Lung (tissue), 12 donors: ENCODE data around the gene ZBTB42. TPM values are rescaled to one million over a fixed set of nuclear protein-coding genes. Genes with fewer than 3 reads are reported as not detected.

Source experiments
- ATAC-seq: fragments of 200-7000 bp; cut with Tn5 transposase; one replicate; pipeline ENCODE4 v1.9.1; 2020; ENCODE audit warnings: moderate number of reproducible peaks; ENCODE audit not compliant: insufficient read depth, low FRiP score
- DNase-seq, 3 donors: peaks; one replicate each; pipeline ENCODE4 v3.0.0-alpha.2; 2013 to 2017
- H3K27ac ChIP-seq, 2 donors: one replicate each; pipeline ENCODE4 v1.5.1; 2013; ENCODE audit warnings: mild to moderate bottlenecking in 2 of 2, moderate library complexity in 2 of 2, control low read depth in 1 of 2, inconsistent platforms in 1 of 2, low read depth in 1 of 2, low read length in 1 of 2
- H3K27me3 ChIP-seq, 3 donors: one replicate each; pipeline ENCODE4 v1.5.1; 2013; ENCODE audit warnings: low read length in 2 of 3; ENCODE audit not compliant: control insufficient read depth in 3 of 3, insufficient read depth in 3 of 3
- H3K36me3 ChIP-seq, 4 donors: one replicate each; pipeline ENCODE4 v1.5.1; 2013; ENCODE audit warnings: low read length in 4 of 4, mild to moderate bottlenecking in 1 of 4, moderate library complexity in 1 of 4; ENCODE audit not compliant: control insufficient read depth in 4 of 4, insufficient read depth in 4 of 4
- H3K4me1 ChIP-seq, 5 donors: one replicate each; pipeline ENCODE4 v1.5.1; 2013; ENCODE audit warnings: low read length in 5 of 5, mild to moderate bottlenecking in 2 of 5, moderate library complexity in 1 of 5; ENCODE audit not compliant: control insufficient read depth in 5 of 5, insufficient read depth in 5 of 5
- H3K4me3 ChIP-seq: one replicate; pipeline ENCODE4 v1.5.1; 2013; ENCODE audit warnings: mild to moderate bottlenecking, control low read depth, moderate library complexity
- H3K9ac ChIP-seq, 2 donors: one replicate each; pipeline ENCODE4 v1.5.1; 2013; ENCODE audit warnings: low read length in 2 of 2, control low read depth in 1 of 2; ENCODE audit not compliant: insufficient read depth in 1 of 2
- H3K9me3 ChIP-seq, 4 donors: one replicate each; pipeline ENCODE4 v1.5.1; 2013; ENCODE audit warnings: low read length in 3 of 4, mild to moderate bottlenecking in 1 of 4, moderate library complexity in 1 of 4; ENCODE audit not compliant: control insufficient read depth in 4 of 4, insufficient read depth in 3 of 4
- WGBS, 2 donors: extraction: QIAGEN DNeasy Blood & Tissue Kit; methylation state at CpG; one replicate each; pipeline ENCODE4 v1.1.7; 2013; 5-methylcytosine and 5-hydroxymethylcytosine counted together
- polyA plus RNA-seq, 2 donors: library from polyadenylated mRNA; stranded (reverse); fragments of 200-250 nt; gene quantifications; one replicate each; pipeline ENCODE4 v1.2.1, GENCODE V29; 2013
- total RNA-seq, 2 donors: library from RNA; depleted of rRNA in 1 of 2; stranded (reverse); fragments of >200 nt in 1 of 2; gene quantifications; one replicate each; pipeline ENCODE4 v1.2.1, GENCODE V29; 2014 to 2021
- TF ChIP-seq, protein P1 (sequence below): IDR thresholded peaks from 2 replicates; pipeline ENCODE4 v1.5.1; 2012; ENCODE audit warnings: mild to moderate bottlenecking; ENCODE audit errors: control extremely low read depth, extremely low read depth
- donor health status: control.
- donor health status: control.
- donor health status: Bipolar disorder and iron deficiency.
- donor health status: healthy.
- donor health status: DM: yes; HTN: yes; CAD: no.

ZBTB42 gene
- total and polyA plus RNA-seq, 4 donors = 10.2 to 18.6 (median 11.7) TPM

DNA sequence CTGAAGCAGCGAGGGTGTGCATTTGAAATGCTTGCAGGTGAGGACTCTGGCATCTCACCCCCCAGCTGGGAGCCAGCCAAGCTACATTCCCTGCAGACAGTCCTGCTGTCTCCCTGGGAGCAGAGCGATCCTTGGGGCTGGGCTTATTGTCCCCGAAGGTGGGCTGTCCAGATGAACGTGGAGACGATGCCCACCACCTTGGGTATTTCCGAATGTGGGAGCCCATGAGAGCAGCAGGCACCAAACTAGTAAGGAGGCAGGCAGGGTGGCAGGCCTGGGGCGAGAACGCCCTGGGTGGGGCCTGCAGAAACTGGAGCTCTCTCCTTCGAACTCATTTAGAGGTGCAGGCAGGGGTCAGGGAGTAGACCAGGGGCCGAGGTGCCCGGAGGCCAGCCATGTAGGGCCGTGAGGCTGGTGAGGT is 18.5 kb downstream of the ZBTB42 start:
- no peak overlapping the region for H3K27ac ChIP-seq
- peaks cover 0 to 4% (median 0%) of the 10 kb centered on the region in 4 donors for H3K9me3 ChIP-seq
- H3K4me3 ChIP-seq = no peak overlapping the region
- ATAC-seq (no peak), DNase-seq (no peak)
- TF ChIP-seq, protein P1, sequence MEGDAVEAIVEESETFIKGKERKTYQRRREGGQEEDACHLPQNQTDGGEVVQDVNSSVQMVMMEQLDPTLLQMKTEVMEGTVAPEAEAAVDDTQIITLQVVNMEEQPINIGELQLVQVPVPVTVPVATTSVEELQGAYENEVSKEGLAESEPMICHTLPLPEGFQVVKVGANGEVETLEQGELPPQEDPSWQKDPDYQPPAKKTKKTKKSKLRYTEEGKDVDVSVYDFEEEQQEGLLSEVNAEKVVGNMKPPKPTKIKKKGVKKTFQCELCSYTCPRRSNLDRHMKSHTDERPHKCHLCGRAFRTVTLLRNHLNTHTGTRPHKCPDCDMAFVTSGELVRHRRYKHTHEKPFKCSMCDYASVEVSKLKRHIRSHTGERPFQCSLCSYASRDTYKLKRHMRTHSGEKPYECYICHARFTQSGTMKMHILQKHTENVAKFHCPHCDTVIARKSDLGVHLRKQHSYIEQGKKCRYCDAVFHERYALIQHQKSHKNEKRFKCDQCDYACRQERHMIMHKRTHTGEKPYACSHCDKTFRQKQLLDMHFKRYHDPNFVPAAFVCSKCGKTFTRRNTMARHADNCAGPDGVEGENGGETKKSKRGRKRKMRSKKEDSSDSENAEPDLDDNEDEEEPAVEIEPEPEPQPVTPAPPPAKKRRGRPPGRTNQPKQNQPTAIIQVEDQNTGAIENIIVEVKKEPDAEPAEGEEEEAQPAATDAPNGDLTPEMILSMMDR = no peak
- WGBS, 2 donors = 89 to 93% methylated on average over 12 of the region's 12 CpGs
- no peaks in the 10 kb centered on the region for H3K27me3 ChIP-seq
- no peak overlapping the region for H3K9ac ChIP-seq
- H3K36me3 ChIP-seq = peaks cover 0 to 7% (median 3%) of the 10 kb centered on the region in 4 donors
- H3K4me1 ChIP-seq = peaks cover 0 to 11% (median 0%) of the 10 kb centered on the region in 5 donors

DNA sequence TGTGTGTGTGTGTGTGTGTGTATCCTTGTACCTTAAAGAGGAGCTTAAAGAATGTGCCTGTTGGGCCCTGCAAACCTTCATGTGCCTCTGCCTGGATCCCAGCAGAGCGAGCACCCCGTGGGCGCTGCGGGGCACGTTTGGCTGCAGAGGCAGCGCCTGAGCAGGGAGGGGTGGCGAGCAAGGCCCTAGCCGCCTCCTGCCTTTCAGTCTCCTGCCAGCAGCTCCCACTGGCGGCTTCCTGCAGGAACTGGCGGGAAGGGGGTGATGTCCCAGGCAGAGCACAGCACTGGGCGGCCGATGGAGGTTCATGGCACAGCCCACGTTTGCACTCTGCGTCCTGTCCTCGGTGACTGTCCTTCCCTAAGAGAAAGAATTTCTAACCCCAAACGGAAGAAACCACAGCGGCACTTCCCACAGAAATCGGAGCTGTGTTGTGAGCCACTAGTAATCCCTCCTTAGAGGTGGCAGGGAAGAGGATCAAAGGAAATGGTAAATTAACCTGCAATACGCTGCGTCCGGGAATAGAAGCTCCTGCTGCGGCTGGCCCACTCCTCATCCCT is 19.8 kb downstream of the ZBTB42 start:
- no peak overlapping the region for H3K9ac ChIP-seq
- no peak overlapping the region for H3K4me3 ChIP-seq
- peaks cover 0 to 10% (median 0%) of the 10 kb centered on the region in 5 donors for H3K4me1 ChIP-seq
- ATAC-seq = no peak
- peaks cover 0 to 7% (median 0%) of the 10 kb centered on the region in 3 donors for H3K27me3 ChIP-seq
- peak; percentile 65 to 82 (median 76) for DNase-seq
- peaks cover 0 to 4% (median 0%) of the 10 kb centered on the region in 4 donors for H3K9me3 ChIP-seq
- WGBS, 2 donors = 36 to 51% methylated on average over 22 of the region's 22 CpGs
- peaks cover 0 to 7% (median 3%) of the 10 kb centered on the region in 4 donors for H3K36me3 ChIP-seq
- TF ChIP-seq, protein P1 = peak; percentile 33
- no peak overlapping the region for H3K27ac ChIP-seq

DNA sequence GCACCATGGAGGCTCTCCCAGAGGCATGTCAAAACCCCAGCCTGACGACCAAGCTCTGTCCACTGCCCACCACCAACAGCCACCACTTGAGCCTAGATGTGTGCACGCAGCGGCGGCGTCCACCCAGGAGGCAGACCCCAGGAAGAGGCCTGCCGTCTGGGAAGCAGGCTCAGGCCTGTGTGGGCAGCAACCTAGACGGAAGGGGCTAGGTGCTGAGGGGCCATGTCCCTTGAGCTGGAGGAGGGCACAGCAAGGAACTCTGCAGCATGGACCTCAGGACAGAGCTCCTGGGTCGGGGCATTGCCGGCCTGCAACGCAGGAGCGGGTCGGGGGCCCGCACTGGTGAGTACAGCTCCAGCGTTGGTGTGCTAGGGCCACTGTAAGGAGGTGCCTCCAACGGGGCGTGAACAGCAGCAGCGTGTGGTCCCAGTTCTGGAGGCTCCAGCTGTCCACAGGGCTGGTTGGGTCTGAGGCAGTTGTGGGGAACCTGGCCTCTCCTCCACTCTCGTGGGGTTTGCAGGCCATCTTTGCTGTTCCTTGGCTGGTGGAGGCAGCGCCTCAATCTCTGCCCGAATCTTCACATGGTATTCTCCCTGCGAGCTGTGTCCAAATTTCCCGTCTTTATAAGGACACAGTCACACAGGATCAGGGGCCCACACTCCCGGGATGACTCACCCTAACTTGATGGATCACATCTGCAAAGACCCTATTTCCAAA is 20.5 kb downstream of the ZBTB42 start:
- peaks cover 0 to 7% (median 0%) of the 10 kb centered on the region in 3 donors for H3K27me3 ChIP-seq
- H3K4me3 ChIP-seq = no peak overlapping the region
- TF ChIP-seq, protein P1 = no peak
- H3K9ac ChIP-seq = no peak overlapping the region
- no peak overlapping the region for H3K27ac ChIP-seq
- H3K9me3 ChIP-seq = peaks cover 0 to 4% (median 0%) of the 10 kb centered on the region in 4 donors
- 88 to 92% methylated on average over 23 of the region's 23 CpGs for WGBS, 2 donors
- DNase-seq (no peak), ATAC-seq (no peak)
- H3K4me1 ChIP-seq = peaks cover 0 to 10% (median 0%) of the 10 kb centered on the region in 5 donors
- H3K36me3 ChIP-seq = peaks cover 0 to 7% (median 3%) of the 10 kb centered on the region in 4 donors
